ENCODE results near the gene XYLT2. TPM values are rescaled to one million over a fixed set of nuclear protein-coding genes. Genes with fewer than 3 reads are reported as not detected.

Gene XYLT2
- polyA plus RNA-seq, 2 of the 4 experiments (the other 2 are of a cell fraction) = 9.7 to 15.8 TPM

DNA sequence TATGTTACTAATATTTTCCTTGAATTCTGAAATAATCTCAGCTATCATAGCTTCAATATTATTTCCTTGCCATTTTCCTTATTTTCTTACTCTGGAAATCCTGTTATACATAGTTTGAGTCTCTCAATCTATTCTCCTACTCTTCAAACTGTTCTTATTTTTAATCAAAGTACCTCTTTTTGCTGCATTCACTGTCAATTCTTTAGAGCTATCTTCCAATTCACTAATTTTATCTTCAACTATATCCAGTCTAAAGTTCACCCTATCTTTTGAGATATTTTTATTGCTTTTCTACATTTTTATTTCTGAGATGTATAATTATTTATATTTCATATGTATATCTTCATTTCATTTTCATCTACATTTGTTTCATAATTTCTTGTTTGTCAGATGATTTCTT lies 7.3 kb upstream of the XYLT2 start:
- H3K4me3 ChIP-seq = no peak overlapping the region
- POLR2A ChIA-PET = no interaction called here
- no peak overlapping the region for H3K27ac ChIP-seq
- CTCF ChIA-PET = interaction anchor here (0.7 to 1.3 kb wide), 4 partner anchors 41 to 187 kb away, joined by 3 to 5 read pairs (median 3); no protein-coding TSS in a partner anchor
- peaks cover 7% of the 10 kb centered on the region for H3K9me3 ChIP-seq
- H3K4me2 ChIP-seq = no peak overlapping the region
- DNase-seq (ENCODE audit: low read depth in 1 of 2, low spot score in 1 of 2) (no peak), ATAC-seq (no peak), FAIRE-seq (peak; percentile 51)
- H3K4me1 ChIP-seq = no peaks in the 10 kb centered on the region
- TF ChIP-seq ZNF302 (CRISPR knock-in tag; IDR thresholded peaks at IDR 0.05) (no peak), HOXA7 (CRISPR knock-in tag; IDR thresholded peaks at IDR 0.05) (no peak), CBX2 (IDR thresholded peaks at IDR 0.05; ENCODE audit: borderline replicate concordance, low read depth) (no peak), NPAS2 (CRISPR knock-in tag; IDR thresholded peaks at IDR 0.05; ENCODE audit: borderline replicate concordance) (no peak), EP300 (IDR thresholded peaks at IDR 0.05) (no peak)

DNA sequence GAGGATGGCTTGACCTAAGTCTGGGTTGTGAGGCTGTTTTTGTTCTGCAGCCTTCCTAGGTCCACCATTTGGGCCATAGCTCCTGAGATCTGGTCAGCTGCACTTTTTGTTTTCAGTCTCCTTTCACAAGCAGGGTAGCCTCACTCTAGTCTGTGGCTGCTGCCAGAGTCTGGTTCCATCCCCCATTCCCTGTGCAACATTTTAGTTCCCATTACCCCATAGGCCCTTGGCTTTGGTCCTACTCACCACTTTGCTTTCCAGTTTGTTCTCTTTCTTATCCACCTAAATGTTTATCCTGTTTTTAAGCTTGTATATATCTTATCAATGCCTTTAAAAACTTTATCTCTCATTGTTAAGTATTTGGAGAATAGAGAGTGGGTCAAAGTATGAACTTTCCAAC lies 6.5 kb upstream of the XYLT2 start:
- Histone ChIP-seq H3K27ac (no peak overlapping the region), H3K9me3 (peaks cover 7% of the 10 kb centered on the region), H3K4me2 (no peak overlapping the region), H3K4me3 (no peak overlapping the region), H3K4me1 (no peaks in the 10 kb centered on the region)
- POLR2A ChIA-PET = no interaction called here
- TF ChIP-seq, protein P1, sequence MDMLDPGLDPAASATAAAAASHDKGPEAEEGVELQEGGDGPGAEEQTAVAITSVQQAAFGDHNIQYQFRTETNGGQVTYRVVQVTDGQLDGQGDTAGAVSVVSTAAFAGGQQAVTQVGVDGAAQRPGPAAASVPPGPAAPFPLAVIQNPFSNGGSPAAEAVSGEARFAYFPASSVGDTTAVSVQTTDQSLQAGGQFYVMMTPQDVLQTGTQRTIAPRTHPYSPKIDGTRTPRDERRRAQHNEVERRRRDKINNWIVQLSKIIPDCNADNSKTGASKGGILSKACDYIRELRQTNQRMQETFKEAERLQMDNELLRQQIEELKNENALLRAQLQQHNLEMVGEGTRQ (IDR thresholded peaks at IDR 0.05) = no peak
- no peak for DNase-seq (ENCODE audit: low read depth in 1 of 2, low spot score in 1 of 2)
- CTCF ChIA-PET = interaction anchor here (1.0 to 1.5 kb wide), 6 partner anchors 9 to 245 kb away, joined by 3 to 5 read pairs (median 3); partner anchors contain the start of gene COL1A1
- FAIRE-seq = no peak
- no peak for ATAC-seq

- Histone ChIP-seq H3K4me2 (peak overlapping the region; percentile 98), H3K4me1 (peaks cover 27% of the 10 kb centered on the region), H3K9me3 (no peaks in the 10 kb centered on the region), H3K4me3 (peak overlapping the region; percentile 95; the same call in 2 of the 3 replicates), H3K27ac (peak overlapping the region in 1 of 2 experiments; percentile 94; a peak in 2 of 6 replicates)
- CTCF ChIA-PET = interaction anchor here (1.2 to 1.9 kb wide), 4 partner anchors 14 to 143 kb away, joined by 3 to 5 read pairs (median 4); no protein-coding TSS in a partner anchor
- 86% methylated on average over 11 of the region's 13 CpGs for WGBS (ENCODE audit: missing lambda C conversion rate)
- DNase-seq (ENCODE audit: low read depth in 1 of 2, low spot score in 1 of 2) = no peak
- ATAC-seq = peak in 1 of 2 experiments; percentile 15; a peak in 3 of 6 replicates
- FAIRE-seq = no peak
- no peak for TF ChIP-seq HOXB5 (CRISPR knock-in tag; IDR thresholded peaks at IDR 0.05)
- no peak for TF ChIP-seq RFX5 (IDR thresholded peaks at IDR 0.05)
- TF ChIP-seq RARB (CRISPR knock-in tag; IDR thresholded peaks at IDR 0.05) = no peak
- no peak for TF ChIP-seq CHD4 (IDR thresholded peaks at IDR 0.05; ENCODE audit: borderline replicate concordance)
- TF ChIP-seq PHF8 (IDR thresholded peaks at IDR 0.05; ENCODE audit: borderline replicate concordance, low read depth) = no peak
- no peak for TF ChIP-seq HEYL (CRISPR knock-in tag; IDR thresholded peaks at IDR 0.05)
- TF ChIP-seq ZC3H11A (IDR thresholded peaks at IDR 0.05) = no peak
- no peak for TF ChIP-seq MAZ (IDR thresholded peaks at IDR 0.05; ENCODE audit: borderline replicate concordance, low read depth, low read length)
- TF ChIP-seq NR3C1 (IDR thresholded peaks at IDR 0.05) = no peak
- no peak for TF ChIP-seq FOSL2 (IDR thresholded peaks at IDR 0.05)
- TF ChIP-seq FOSL2 (CRISPR knock-in tag; IDR thresholded peaks at IDR 0.05) = no peak
- TF ChIP-seq HMGXB4 (CRISPR knock-in tag; IDR thresholded peaks at IDR 0.05; ENCODE audit: borderline replicate concordance) = no peak
- POLR2A ChIA-PET = no interaction called here
Measured at GRCh38 chr17:50344731-50345365, 1.1 kb upstream of the XYLT2 start.
